Measurements from ENCODE around the gene YY1AP1.
"Not testable (repeated sequence)": the region's sequence is repeated elsewhere in the genome, so short reads cannot be mapped to it uniquely, and the experiment has no call there.

YY1AP1 gene

DNA sequence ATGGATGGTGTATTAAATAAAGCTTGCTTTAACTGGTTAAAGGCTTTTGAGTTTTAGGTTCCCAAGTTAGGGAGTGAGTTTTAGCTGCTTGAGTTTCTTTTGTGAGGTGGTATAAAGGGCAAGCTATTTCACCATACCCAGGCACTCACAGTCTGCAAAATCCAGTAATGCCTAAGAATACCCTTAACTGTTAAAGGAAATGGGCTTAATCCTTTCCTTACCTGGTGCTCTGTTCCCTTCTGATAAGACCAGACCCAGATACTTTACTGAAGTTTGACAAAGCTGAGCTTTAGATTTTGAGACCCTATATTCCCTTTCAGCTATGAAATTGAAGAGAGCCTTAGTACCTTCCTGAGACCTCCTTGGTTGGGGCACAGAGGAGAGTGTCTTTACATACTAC, 48.2 kb downstream of the YY1AP1 start:
- H3K4me2 ChIP-seq (ENCODE audit: low read length), result no peak overlapping the region
- H3K9me3 ChIP-seq (ENCODE audit: control insufficient read depth, insufficient read depth, low read length), result peaks cover 27% of the 10 kb centered on the region
- TF ChIP-seq EZH2phosphoT487 (IDR thresholded peaks at IDR 0.05; ENCODE audit: borderline replicate concordance, low read length) (no peak), CTCF (IDR thresholded peaks at IDR 0.05; ENCODE audit: low read depth, low read length, poor library complexity, severe bottlenecking) (no peak)
- H3K27me3 ChIP-seq (ENCODE audit: control insufficient read depth, low read length), result peaks cover 9% of the 10 kb centered on the region; the same call in 1 of the 2 replicates
- H3K9me2 ChIP-seq (replicated peaks; ENCODE audit: control insufficient read depth, low read length), result no peaks in the 10 kb centered on the region
- peaks cover under 1% of the 10 kb centered on the region; the same call in 1 of the 2 replicates for H3K4me1 ChIP-seq (ENCODE audit: control insufficient read depth, low read length)
- no peaks in the 10 kb centered on the region for H4K20me1 ChIP-seq (ENCODE audit: control insufficient read depth, insufficient read depth, low read depth, low read length)
- no peaks in the 10 kb centered on the region for H3K36me3 ChIP-seq (ENCODE audit: control insufficient read depth, low read length)
- no peaks in the 10 kb centered on the region for H3F3A ChIP-seq (ENCODE audit: control insufficient read depth, insufficient read depth)
- H3K79me2 ChIP-seq (ENCODE audit: control insufficient read depth, low read length), result no peaks in the 10 kb centered on the region
- no peak overlapping the region for H3K4me3 ChIP-seq (ENCODE audit: low read length)
- no peak overlapping the region for H3K27ac ChIP-seq (ENCODE audit: low read depth, low read length)

- Histone ChIP-seq H3K36me3 (ENCODE audit: control insufficient read depth, low read length) (no peaks in the 10 kb centered on the region), H4K20me1 (ENCODE audit: control insufficient read depth, insufficient read depth, low read depth, low read length) (no peaks in the 10 kb centered on the region), H3K79me2 (ENCODE audit: control insufficient read depth, low read length) (no peaks in the 10 kb centered on the region), H3F3A (ENCODE audit: control insufficient read depth, insufficient read depth) (no peaks in the 10 kb centered on the region), H3K27me3 (ENCODE audit: control insufficient read depth, low read length) (peaks cover 9% of the 10 kb centered on the region; the same call in 1 of the 2 replicates), H3K9me2 (replicated peaks; ENCODE audit: control insufficient read depth, low read length) (no peaks in the 10 kb centered on the region), H3K9me3 (ENCODE audit: control insufficient read depth, insufficient read depth, low read length) (peaks cover 5% of the 10 kb centered on the region), H3K4me3 (ENCODE audit: low read length) (no peak overlapping the region), H3K27ac (ENCODE audit: low read depth, low read length) (no peak overlapping the region), H3K4me1 (ENCODE audit: control insufficient read depth, low read length) (no peaks in the 10 kb centered on the region), H3K4me2 (ENCODE audit: low read length) (no peak overlapping the region)
- TF ChIP-seq CTCF (IDR thresholded peaks at IDR 0.05; ENCODE audit: low read depth, low read length, poor library complexity, severe bottlenecking), result no peak
- TF ChIP-seq EZH2phosphoT487 (IDR thresholded peaks at IDR 0.05; ENCODE audit: borderline replicate concordance, low read length), result no peak
Measured at GRCh38 chr1:155636397-155637153, 52.0 kb downstream of the YY1AP1 start.

DNA sequence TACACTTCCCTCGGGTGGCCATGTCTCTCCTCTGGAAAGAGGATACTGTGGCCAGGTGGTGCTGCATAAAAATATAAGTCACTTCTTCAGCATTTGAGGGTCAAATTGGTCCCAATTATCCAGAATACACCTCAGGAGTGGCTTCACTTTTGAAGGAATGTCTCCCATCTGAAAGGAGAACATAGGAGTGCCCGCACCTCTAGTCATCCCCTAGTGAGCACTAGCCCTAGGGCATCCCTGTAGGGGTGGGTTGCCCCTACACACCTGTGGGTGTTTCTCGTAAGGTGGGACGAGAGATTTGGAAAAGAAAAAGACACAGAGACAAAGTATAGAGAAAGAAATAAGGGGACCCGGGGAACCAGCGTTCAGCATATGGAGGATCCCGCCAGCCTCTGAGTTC, 62.1 kb downstream of the YY1AP1 start:
- not testable (repeated sequence) for H3K4me1 ChIP-seq (ENCODE audit: control insufficient read depth, low read length); H3K27ac ChIP-seq (ENCODE audit: low read depth, low read length); H4K20me1 ChIP-seq (ENCODE audit: control insufficient read depth, insufficient read depth, low read depth, low read length); H3K4me2 ChIP-seq (ENCODE audit: low read length); H3K79me2 ChIP-seq (ENCODE audit: control insufficient read depth, low read length); H3K9me2 ChIP-seq (replicated peaks; ENCODE audit: control insufficient read depth, low read length); H3K9me3 ChIP-seq (ENCODE audit: control insufficient read depth, insufficient read depth, low read length); H3F3A ChIP-seq (ENCODE audit: control insufficient read depth, insufficient read depth); H3K36me3 ChIP-seq (ENCODE audit: control insufficient read depth, low read length); H3K4me3 ChIP-seq (ENCODE audit: low read length)
- peaks cover 20% of the 10 kb centered on the region; the same call in 1 of the 2 replicates for H3K27me3 ChIP-seq (ENCODE audit: control insufficient read depth, low read length)

DNA sequence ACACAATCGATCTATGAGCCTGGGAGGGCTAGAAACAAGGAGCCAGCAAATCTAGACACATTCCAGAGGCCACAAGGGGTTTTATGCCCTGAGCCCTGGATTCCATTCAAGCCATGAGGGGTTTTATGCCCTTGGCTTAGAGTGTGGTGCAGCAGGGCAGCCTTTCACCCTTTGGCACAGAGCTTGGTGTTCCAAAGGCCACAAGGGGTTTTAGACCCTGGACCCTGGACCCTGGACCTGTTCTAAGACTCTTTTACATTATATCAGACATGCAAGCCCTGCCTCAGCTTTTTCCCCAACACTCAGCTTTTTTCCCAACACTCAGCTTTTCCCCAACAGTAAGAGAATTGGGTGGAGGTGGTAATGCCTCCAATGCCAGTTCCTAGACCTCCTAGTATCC, 65.2 kb downstream of the YY1AP1 start:
- peaks cover 20% of the 10 kb centered on the region; the same call in 1 of the 2 replicates for H3K27me3 ChIP-seq (ENCODE audit: control insufficient read depth, low read length)
- no peaks in the 10 kb centered on the region for H3K9me2 ChIP-seq (replicated peaks; ENCODE audit: control insufficient read depth, low read length)
- no peaks in the 10 kb centered on the region for H3K36me3 ChIP-seq (ENCODE audit: control insufficient read depth, low read length)
- H3K4me3 ChIP-seq (ENCODE audit: low read length), result no peak overlapping the region
- no peak overlapping the region for H3K4me2 ChIP-seq (ENCODE audit: low read length)
- no peaks in the 10 kb centered on the region for H3K4me1 ChIP-seq (ENCODE audit: control insufficient read depth, low read length)
- no peaks in the 10 kb centered on the region for H3K79me2 ChIP-seq (ENCODE audit: control insufficient read depth, low read length)
- no peak for TF ChIP-seq CTCF (IDR thresholded peaks at IDR 0.05; ENCODE audit: low read depth, low read length, poor library complexity, severe bottlenecking)
- TF ChIP-seq EZH2phosphoT487 (IDR thresholded peaks at IDR 0.05; ENCODE audit: borderline replicate concordance, low read length), result no peak
- no peaks in the 10 kb centered on the region for H3F3A ChIP-seq (ENCODE audit: control insufficient read depth, insufficient read depth)
- H4K20me1 ChIP-seq (ENCODE audit: control insufficient read depth, insufficient read depth, low read depth, low read length), result no peaks in the 10 kb centered on the region
- H3K9me3 ChIP-seq (ENCODE audit: control insufficient read depth, insufficient read depth, low read length), result no peaks in the 10 kb centered on the region
- H3K27ac ChIP-seq (ENCODE audit: low read depth, low read length), result no peak overlapping the region

Measured in DOHH2 (cell line).